Activated naive CD8-positive, alpha-beta T cell treated with anti-CD3 and anti-CD28 coated beads, Interleukin-2, amount 10 ng/mL, durations not matched to agents 7 days and 5 days (primary cell): ENCODE data around the gene CFAP97D2. TPM values are rescaled to one million over a fixed set of nuclear protein-coding genes. Genes with fewer than 3 reads are reported as not detected.

Source experiments
- ATAC-seq: fragments of 150-1000 bp; cut with Tn5 transposase; one replicate; pipeline ENCODE4 v1.10.0; 2021; ENCODE audit warnings: low read depth, moderate library complexity
- POLR2A ChIA-PET: fragments of 350-600 bp; sonication (Branson Sonifier 250); formaldehyde crosslinking; loops from one replicate; lab custom pipeline; 2021; ENCODE audit warnings: antibody characterized with exemption; lab: Charles Lee
- DNase-seq: peaks from one replicate; pipeline ENCODE4 v3.0.0; 2021
- H3K27ac Mint-ChIP-seq: one replicate; pipeline ENCODE4 v1.8.0; 2022; ENCODE audit warnings: mild to moderate bottlenecking, mixed read lengths
- H3K27me3 Mint-ChIP-seq: one replicate; pipeline ENCODE4 v1.8.0; 2022; ENCODE audit warnings: mild to moderate bottlenecking, moderate library complexity, mixed read lengths
- H3K36me3 Mint-ChIP-seq: one replicate; pipeline ENCODE4 v1.8.0; 2021; ENCODE audit warnings: mild to moderate bottlenecking, mixed read lengths
- H3K4me1 Mint-ChIP-seq: one replicate; pipeline ENCODE4 v1.8.0; 2021; ENCODE audit warnings: mixed read lengths
- H3K4me3 Mint-ChIP-seq: one replicate; pipeline ENCODE4 v1.8.0; 2022; ENCODE audit warnings: mild to moderate bottlenecking, moderate library complexity, mixed read lengths
- H3K9me3 Mint-ChIP-seq: one replicate; pipeline ENCODE4 v1.8.0; 2021; ENCODE audit warnings: mixed read lengths
- total RNA-seq, 2 experiments: library from RNA; stranded (reverse); gene quantifications; one replicate each; pipeline ENCODE4 v1.2.3, GENCODE V29; 2021

Gene CFAP97D2
- total RNA-seq, 2 experiments from 2014 or later = 0.22 TPM; not detected in 1

DNA sequence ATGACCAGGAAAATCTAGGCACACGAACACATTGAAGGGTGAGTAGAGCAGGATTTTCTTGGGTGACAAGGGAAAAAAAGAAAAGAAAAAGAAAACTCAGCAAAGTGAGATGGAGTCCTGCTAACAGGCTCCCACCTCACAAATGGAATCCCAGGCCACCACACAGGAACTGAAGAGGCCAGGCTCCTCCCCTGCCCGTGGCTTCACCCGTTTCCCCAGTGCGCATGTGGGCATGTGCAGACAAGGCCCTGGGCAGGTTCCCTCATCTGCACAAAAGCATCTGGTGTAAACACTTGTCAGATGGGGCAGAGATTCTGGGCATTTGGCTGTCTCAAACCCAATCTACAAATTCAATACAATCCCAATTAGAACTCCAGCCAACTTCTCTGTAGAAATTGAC is 24.5 kb downstream of the CFAP97D2 start:
- H3K4me3 Mint-ChIP-seq = no peak overlapping the region
- peaks cover 10% of the 10 kb centered on the region for H3K9me3 Mint-ChIP-seq
- POLR2A ChIA-PET = no interaction called here
- peaks cover under 1% of the 10 kb centered on the region for H3K27me3 Mint-ChIP-seq
- no peak overlapping the region for H3K27ac Mint-ChIP-seq
- DNase-seq = no peak
- no peak for ATAC-seq
- peaks cover 5% of the 10 kb centered on the region for H3K36me3 Mint-ChIP-seq
- H3K4me1 Mint-ChIP-seq = peaks cover 12% of the 10 kb centered on the region

DNA sequence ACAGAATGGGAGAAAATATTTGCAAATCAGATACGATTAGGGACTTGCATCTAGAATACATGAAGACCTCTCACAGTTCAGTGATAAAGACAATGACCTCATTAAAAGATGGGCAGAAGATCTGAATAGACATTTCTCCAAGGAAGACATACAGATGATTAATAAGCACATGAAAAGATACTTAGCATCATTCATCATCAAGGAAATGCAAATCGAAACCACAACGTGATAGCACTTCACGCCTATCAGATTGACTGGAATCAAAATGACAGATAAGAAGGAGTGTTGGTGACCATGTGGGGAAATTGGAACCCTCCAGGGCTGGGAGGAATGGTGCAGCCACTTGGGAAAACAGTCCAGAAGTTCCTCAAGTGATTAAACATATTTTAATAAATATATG is 25.8 kb downstream of the CFAP97D2 start:
- POLR2A ChIA-PET = no interaction called here
- DNase-seq = no peak
- Mint-ChIP-seq H3K4me1 (peaks cover 12% of the 10 kb centered on the region), H3K27me3 (peaks cover 4% of the 10 kb centered on the region), H3K36me3 (peaks cover 5% of the 10 kb centered on the region), H3K4me3 (no peak overlapping the region), H3K27ac (no peak overlapping the region), H3K9me3 (peaks cover 11% of the 10 kb centered on the region)
- ATAC-seq = no peak

- ATAC-seq = no peak
- no peak overlapping the region for H3K27ac Mint-ChIP-seq
- no peak overlapping the region for H3K4me3 Mint-ChIP-seq
- DNase-seq = no peak
- peaks cover 14% of the 10 kb centered on the region for H3K4me1 Mint-ChIP-seq
- peaks cover 10% of the 10 kb centered on the region for H3K27me3 Mint-ChIP-seq
- POLR2A ChIA-PET = no interaction called here
- peaks cover 5% of the 10 kb centered on the region for H3K36me3 Mint-ChIP-seq
- peaks cover 11% of the 10 kb centered on the region for H3K9me3 Mint-ChIP-seq
Observed at GRCh38 chr13:114208134-114208533, 29.1 kb downstream of the CFAP97D2 start.

- POLR2A ChIA-PET = no interaction called here
- Mint-ChIP-seq H3K4me3 (no peak overlapping the region), H3K27ac (no peak overlapping the region)
Observed at GRCh38 chr13:114211446-114212157, 32.5 kb downstream of the CFAP97D2 start.

GRCh38 chr13:114212158-114212495 is 33.1 kb downstream of the CFAP97D2 start:
- POLR2A ChIA-PET = no interaction called here
- no peak for DNase-seq
- H3K4me3 Mint-ChIP-seq = no peak overlapping the region
- peaks cover 10% of the 10 kb centered on the region for H3K27me3 Mint-ChIP-seq
- H3K9me3 Mint-ChIP-seq = peaks cover 5% of the 10 kb centered on the region
- H3K4me1 Mint-ChIP-seq = peaks cover 3% of the 10 kb centered on the region
- H3K36me3 Mint-ChIP-seq = no peaks in the 10 kb centered on the region
- ATAC-seq = no peak
- no peak overlapping the region for H3K27ac Mint-ChIP-seq

More at GRCh38 chr13:114211446-114212157, 32.5 kb downstream of the CFAP97D2 start:
- ATAC-seq = no peak
- H3K9me3 Mint-ChIP-seq = peaks cover 5% of the 10 kb centered on the region
- H3K27me3 Mint-ChIP-seq = peaks cover 10% of the 10 kb centered on the region
- peaks cover 3% of the 10 kb centered on the region for H3K4me1 Mint-ChIP-seq
- no peak for DNase-seq
- H3K36me3 Mint-ChIP-seq = no peaks in the 10 kb centered on the region

GRCh38 chr13:114213980-114214379 is 34.9 kb downstream of the CFAP97D2 start:
- Mint-ChIP-seq H3K4me3 (no peak overlapping the region), H3K27me3 (peaks cover 6% of the 10 kb centered on the region), H3K36me3 (peaks cover 2% of the 10 kb centered on the region), H3K9me3 (no peaks in the 10 kb centered on the region), H3K27ac (no peak overlapping the region), H3K4me1 (peaks cover 3% of the 10 kb centered on the region)
- no peak for DNase-seq
- no peak for ATAC-seq
- POLR2A ChIA-PET = no interaction called here

DNA sequence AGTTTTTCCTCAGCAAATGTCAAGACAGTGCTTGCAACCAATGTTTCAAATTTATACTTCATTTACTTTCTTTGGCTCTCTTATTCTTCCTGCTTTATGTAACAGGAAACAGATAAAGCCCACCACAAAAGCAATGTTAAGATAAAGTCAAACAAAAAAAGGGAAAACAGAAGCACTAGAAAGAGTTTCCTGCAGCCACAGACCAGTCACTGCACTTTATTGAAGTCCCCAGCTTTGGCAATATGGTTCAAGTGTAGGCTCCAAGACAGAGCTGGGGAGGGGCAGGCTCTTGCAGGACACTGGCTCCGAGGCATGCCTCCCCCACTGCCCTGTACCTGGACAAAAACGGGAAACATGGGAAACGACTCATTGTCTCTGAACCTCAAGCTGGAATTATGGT is 40.3 kb downstream of the CFAP97D2 start:
- no peak for DNase-seq
- Mint-ChIP-seq H3K27ac (peak overlapping the region; percentile 10), H3K4me3 (no peak overlapping the region), H3K27me3 (no peaks in the 10 kb centered on the region), H3K9me3 (no peaks in the 10 kb centered on the region), H3K36me3 (peaks cover 2% of the 10 kb centered on the region), H3K4me1 (peaks cover 13% of the 10 kb centered on the region)
- ATAC-seq = no peak
- POLR2A ChIA-PET = no interaction called here

DNA sequence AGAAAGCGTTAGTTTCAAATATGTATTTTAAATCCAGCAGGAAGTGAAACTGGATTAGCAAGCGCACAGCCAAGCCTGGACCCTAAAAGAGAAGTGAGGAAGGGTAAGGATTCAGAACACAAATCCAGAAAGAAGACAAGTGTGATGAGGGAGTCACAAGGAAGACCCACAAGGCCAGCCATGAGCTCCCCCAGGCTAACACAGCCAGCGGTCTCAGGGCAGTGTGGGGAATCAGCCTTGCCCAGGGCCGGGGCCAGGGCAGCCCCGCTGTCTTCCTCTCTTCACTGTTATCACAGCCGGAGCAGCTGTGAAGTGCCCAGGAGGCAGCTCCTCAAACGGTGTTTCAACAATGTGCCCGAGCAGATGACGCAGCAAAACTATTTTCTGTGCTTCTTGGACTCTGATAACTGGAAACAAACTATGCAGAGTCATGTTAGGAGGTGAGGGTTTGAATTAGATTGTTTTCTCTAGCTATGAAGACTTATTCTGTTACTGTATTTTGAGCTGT is 43.5 kb downstream of the CFAP97D2 start:
- POLR2A ChIA-PET = no interaction called here
- H3K4me3 Mint-ChIP-seq = no peak overlapping the region

GRCh38 chr13:114224201-114224600 is 45.1 kb downstream of the CFAP97D2 start:
- no peak overlapping the region for H3K4me3 Mint-ChIP-seq

More for the DNA sequence above, 43.5 kb downstream of the CFAP97D2 start:
- no peaks in the 10 kb centered on the region for H3K9me3 Mint-ChIP-seq
- peaks cover 2% of the 10 kb centered on the region for H3K36me3 Mint-ChIP-seq
- DNase-seq = no peak
- H3K27ac Mint-ChIP-seq = peak overlapping the region; percentile 4
- H3K4me1 Mint-ChIP-seq = peaks cover 27% of the 10 kb centered on the region
- ATAC-seq = no peak
- no peaks in the 10 kb centered on the region for H3K27me3 Mint-ChIP-seq

GRCh38 chr13:114225610-114226009 is 46.6 kb downstream of the CFAP97D2 start:
- H3K36me3 Mint-ChIP-seq = no peaks in the 10 kb centered on the region
- POLR2A ChIA-PET = interaction anchor here (1.3 kb wide), 1 partner anchor 160 kb away, joined by 3 read pairs; no protein-coding TSS in a partner anchor
- no peaks in the 10 kb centered on the region for H3K9me3 Mint-ChIP-seq
- H3K27me3 Mint-ChIP-seq = no peaks in the 10 kb centered on the region
- no peak overlapping the region for H3K4me3 Mint-ChIP-seq
- DNase-seq (no peak), ATAC-seq (no peak)
- peaks cover 21% of the 10 kb centered on the region for H3K4me1 Mint-ChIP-seq
- H3K27ac Mint-ChIP-seq = no peak overlapping the region

More at GRCh38 chr13:114224201-114224600, 45.1 kb downstream of the CFAP97D2 start:
- DNase-seq (no peak), ATAC-seq (no peak)
- Mint-ChIP-seq H3K4me1 (peaks cover 26% of the 10 kb centered on the region), H3K9me3 (no peaks in the 10 kb centered on the region), H3K27ac (no peak overlapping the region), H3K27me3 (no peaks in the 10 kb centered on the region), H3K36me3 (no peaks in the 10 kb centered on the region)
- POLR2A ChIA-PET = no interaction called here

- no peak for DNase-seq
- no peak overlapping the region for H3K27ac Mint-ChIP-seq
- no peak for ATAC-seq
- H3K4me3 Mint-ChIP-seq = no peak overlapping the region
- no peaks in the 10 kb centered on the region for H3K27me3 Mint-ChIP-seq
- POLR2A ChIA-PET = interaction anchor here (0.9 to 1.3 kb wide), 3 partner anchors 83 to 161 kb away, joined by 3 read pairs; no protein-coding TSS in a partner anchor
- H3K36me3 Mint-ChIP-seq = no peaks in the 10 kb centered on the region
- H3K4me1 Mint-ChIP-seq = peaks cover 21% of the 10 kb centered on the region
- no peaks in the 10 kb centered on the region for H3K9me3 Mint-ChIP-seq
Observed at GRCh38 chr13:114226088-114226487, 47.0 kb downstream of the CFAP97D2 start.

DNA sequence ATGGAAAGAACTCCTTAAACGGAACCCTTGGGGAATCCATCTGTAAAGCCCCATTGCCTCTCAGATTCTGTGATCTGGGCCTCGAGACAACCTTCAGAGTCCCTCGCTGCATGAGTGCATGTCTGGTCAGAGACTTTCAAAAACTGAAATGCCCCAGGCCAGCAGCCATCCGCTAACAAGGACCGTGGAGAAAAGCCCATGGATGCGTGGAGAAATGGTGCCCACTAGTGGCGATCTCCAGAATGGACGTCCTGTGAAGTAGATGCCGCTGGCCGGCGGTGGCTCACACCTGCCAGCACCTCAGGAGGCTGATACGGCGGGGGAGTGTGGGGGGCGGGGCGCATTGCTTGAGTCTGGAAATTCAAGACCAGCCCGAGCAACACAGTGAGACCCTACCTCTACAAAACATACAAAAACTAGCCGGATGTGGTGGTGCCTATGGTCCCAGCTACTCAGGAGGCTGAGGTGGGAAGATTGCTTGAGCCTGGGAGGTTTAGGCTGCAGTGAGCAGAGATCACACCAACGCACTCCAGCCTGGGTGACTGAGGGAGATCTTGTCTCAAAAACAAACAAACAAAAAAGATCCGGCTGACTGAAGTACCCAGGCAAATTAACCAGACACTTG is 47.8 kb downstream of the CFAP97D2 start:
- no peaks in the 10 kb centered on the region for H3K27me3 Mint-ChIP-seq
- POLR2A ChIA-PET = interaction anchor here (0.9 to 1.3 kb wide), 3 partner anchors 84 to 162 kb away, joined by 3 read pairs; no protein-coding TSS in a partner anchor
- no peaks in the 10 kb centered on the region for H3K36me3 Mint-ChIP-seq
- no peaks in the 10 kb centered on the region for H3K9me3 Mint-ChIP-seq
- no peak overlapping the region for H3K4me3 Mint-ChIP-seq
- H3K4me1 Mint-ChIP-seq = peaks cover 18% of the 10 kb centered on the region
- H3K27ac Mint-ChIP-seq = no peak overlapping the region
- DNase-seq (peak; percentile 81), ATAC-seq (peak; percentile 87)

DNA sequence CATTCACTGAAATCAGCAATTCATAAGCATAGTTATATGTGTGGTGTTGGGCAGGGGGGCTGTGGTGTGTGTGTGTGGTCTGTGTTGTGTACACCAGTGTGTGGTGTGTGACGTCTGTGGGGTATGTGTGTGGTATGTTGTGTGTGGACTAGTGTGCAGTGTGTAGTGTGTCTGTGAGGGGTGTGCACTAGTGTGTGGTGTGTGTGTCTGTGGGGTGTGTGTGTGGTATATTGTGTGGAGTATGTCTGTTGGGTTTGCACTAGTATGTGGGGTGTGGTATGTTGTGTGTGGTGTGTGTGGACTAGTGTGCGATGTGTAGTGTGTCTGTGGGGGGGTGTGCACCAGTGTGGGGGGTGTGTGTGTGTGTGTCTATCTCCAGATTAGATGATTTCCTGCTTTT is 48.5 kb downstream of the CFAP97D2 start:
- Mint-ChIP-seq H3K27me3 (no peaks in the 10 kb centered on the region), H3K4me3 (no peak overlapping the region), H3K36me3 (no peaks in the 10 kb centered on the region), H3K27ac (no peak overlapping the region), H3K9me3 (no peaks in the 10 kb centered on the region), H3K4me1 (peaks cover 18% of the 10 kb centered on the region)
- no peak for ATAC-seq
- POLR2A ChIA-PET = interaction anchor here (1.2 kb wide), 1 partner anchor 115 kb away, joined by 3 read pairs; no protein-coding TSS in a partner anchor
- DNase-seq = no peak
